Psoas muscle (tissue), 8 donors: ENCODE measurements around the gene NAT14. TPM values are rescaled to one million over a fixed set of nuclear protein-coding genes. Genes with fewer than 3 reads are reported as not detected.

Source experiments
- ATAC-seq, 4 donors: fragments of 200-7000 bp; cut with Tn5 transposase; one replicate each; pipeline ENCODE4 v1.9.1; 2020; ENCODE audit warnings: moderate library complexity in 3 of 4, mild to moderate bottlenecking in 2 of 4
- DNase-seq, 2 donors: peaks; one replicate each; pipeline ENCODE4 v3.0.0-alpha.2; 2020
- H3K27ac ChIP-seq: fragments of 200-600 bp; one replicate; pipeline ENCODE4 v1.8.0; 2022
- H3K27me3 ChIP-seq, 3 donors: fragments of 200-600 bp in 1 of 3; one replicate each; pipeline versions ENCODE4 v1.6.1 to v1.8.0; 2013 to 2022; ENCODE audit warnings: low read length in 2 of 3, mild to moderate bottlenecking in 2 of 3, moderate library complexity in 1 of 3; ENCODE audit not compliant: insufficient read depth in 3 of 3
- H3K36me3 ChIP-seq, 2 donors: fragments of 200-600 bp in 1 of 2; one replicate each; pipeline versions ENCODE4 v1.6.1 to v1.8.0; 2013 to 2022; ENCODE audit warnings: low read depth in 1 of 2, mild to moderate bottlenecking in 1 of 2, moderate library complexity in 1 of 2; ENCODE audit not compliant: insufficient read depth in 1 of 2
- H3K4me1 ChIP-seq: fragments of 200-600 bp; one replicate; pipeline ENCODE4 v1.8.0; 2022
- H3K4me3 ChIP-seq: fragments of 200-600 bp; one replicate; pipeline ENCODE4 v1.8.0; 2022; ENCODE audit warnings: mild to moderate bottlenecking
- H3K9me3 ChIP-seq: fragments of 200-600 bp; one replicate; pipeline ENCODE4 v1.8.0; 2022
- WGBS, 3 donors: extraction: QIAGEN DNeasy Blood & Tissue Kit; methylation state at CpG; one replicate each; pipeline versions ENCODE4 v1.1.6 to v1.1.7; 2013; 5-methylcytosine and 5-hydroxymethylcytosine counted together
- intact Hi-C, 2 donors: fragments of 100-400 bp; cut with DNase I; formaldehyde crosslinking; loops; one replicate each; pipeline versions ENCODE4 v1.11.0 to v1.14.2; 2022
- polyA plus RNA-seq, 3 donors: library from polyadenylated mRNA; stranded (reverse); fragments of 200-250 nt; gene quantifications; one replicate each; pipeline ENCODE4 v1.2.3, GENCODE V29; 2013
- total RNA-seq, 4 donors: library from RNA; stranded (reverse); fragmentation: NEBNext Ultra II Directional in 2 of 4; extraction: Animal tissue kit (Norgen Biotek cat#: 25700) in 2 of 4; gene quantifications; one replicate each; pipeline versions ENCODE4 v1.2.1 to v1.2.4, GENCODE V29; 2021 to 2023
- TF ChIP-seq, protein P1 (sequence below): fragments of 200-600 bp; IDR thresholded peaks from one replicate; pipeline ENCODE4 v1.8.0; 2022; ENCODE audit warnings: antibody characterized with exemption
- donor health status: healthy with polysubstance abuse.
- donor health status: DM: no; HTN: no; CAD: no; lungs with moderate emphysema.
- donor health status: Bipolar disorder and iron deficiency.
- donor health status: healthy.
- donor health status: DM: yes; HTN: yes; CAD: no.
- donor health status: DM: no; HTN: no; CAD: no.
- donor health status: DM: no; HTN: no; CAD: no.
- donor health status: DM: yes; HTN: yes; CAD: no.

NAT14 gene
- total and polyA plus RNA-seq, 7 donors: 2.0 to 6.3 (median 3.6) TPM

- DNase-seq: no peak
- H3K27me3 ChIP-seq: peaks cover 0 to 16% (median 7%) of the 10 kb centered on the region in 3 donors
- no peak for ATAC-seq
- no peaks in the 10 kb centered on the region for H3K9me3 ChIP-seq
- no peak overlapping the region for H3K27ac ChIP-seq
- H3K4me1 ChIP-seq: peaks cover 6% of the 10 kb centered on the region
- TF ChIP-seq, protein P1, sequence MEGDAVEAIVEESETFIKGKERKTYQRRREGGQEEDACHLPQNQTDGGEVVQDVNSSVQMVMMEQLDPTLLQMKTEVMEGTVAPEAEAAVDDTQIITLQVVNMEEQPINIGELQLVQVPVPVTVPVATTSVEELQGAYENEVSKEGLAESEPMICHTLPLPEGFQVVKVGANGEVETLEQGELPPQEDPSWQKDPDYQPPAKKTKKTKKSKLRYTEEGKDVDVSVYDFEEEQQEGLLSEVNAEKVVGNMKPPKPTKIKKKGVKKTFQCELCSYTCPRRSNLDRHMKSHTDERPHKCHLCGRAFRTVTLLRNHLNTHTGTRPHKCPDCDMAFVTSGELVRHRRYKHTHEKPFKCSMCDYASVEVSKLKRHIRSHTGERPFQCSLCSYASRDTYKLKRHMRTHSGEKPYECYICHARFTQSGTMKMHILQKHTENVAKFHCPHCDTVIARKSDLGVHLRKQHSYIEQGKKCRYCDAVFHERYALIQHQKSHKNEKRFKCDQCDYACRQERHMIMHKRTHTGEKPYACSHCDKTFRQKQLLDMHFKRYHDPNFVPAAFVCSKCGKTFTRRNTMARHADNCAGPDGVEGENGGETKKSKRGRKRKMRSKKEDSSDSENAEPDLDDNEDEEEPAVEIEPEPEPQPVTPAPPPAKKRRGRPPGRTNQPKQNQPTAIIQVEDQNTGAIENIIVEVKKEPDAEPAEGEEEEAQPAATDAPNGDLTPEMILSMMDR: no peak
- intact Hi-C loops: loop anchor here in 1 of 2 donors (5.0 kb wide), 1 partner anchor 153 kb away; no protein-coding TSS in a partner anchor
- no peaks in the 10 kb centered on the region for H3K36me3 ChIP-seq
- no peak overlapping the region for H3K4me3 ChIP-seq
- whole genome bisulfite sequencing, 3 donors: 79 to 91% (median 81%) methylated on average over 8 to 11 of the region's 11 CpGs
Measured at GRCh38 chr19:55455576-55456235, 29.3 kb upstream of the NAT14 start.

GRCh38 chr19:55456347-55456746 is 28.6 kb upstream of the NAT14 start:
- Histone ChIP-seq H3K27ac (no peak overlapping the region), H3K27me3 (peaks cover 0 to 13% (median 5%) of the 10 kb centered on the region in 3 donors), H3K4me3 (no peak overlapping the region), H3K36me3 (no peaks in the 10 kb centered on the region), H3K4me1 (peaks cover 6% of the 10 kb centered on the region), H3K9me3 (no peaks in the 10 kb centered on the region)
- no peak for ATAC-seq
- intact Hi-C loops: loop anchor here in 1 of 2 donors (5.0 kb wide), 1 partner anchor 154 kb away; no protein-coding TSS in a partner anchor
- DNase-seq: no peak
- TF ChIP-seq, protein P1: no peak
- WGBS, 3 donors: 77 to 88% (median 82%) methylated on average over 14 of the region's 14 CpGs

- Histone ChIP-seq H3K9me3 (no peaks in the 10 kb centered on the region), H3K4me3 (no peak overlapping the region), H3K36me3 (no peaks in the 10 kb centered on the region), H3K27me3 (no peaks in the 10 kb centered on the region), H3K4me1 (peaks cover 2% of the 10 kb centered on the region), H3K27ac (no peak overlapping the region)
- DNase-seq: no peak
- intact Hi-C loops: loop anchor here in 1 of 2 donors (5.0 kb wide), 1 partner anchor 156 kb away; no protein-coding TSS in a partner anchor
- WGBS, 3 donors: 74 to 80% (median 75%) methylated on average over 16 of the region's 16 CpGs
- TF ChIP-seq, protein P1: no peak
- no peak for ATAC-seq
Measured at GRCh38 chr19:55457683-55458457, 27.1 kb upstream of the NAT14 start.

GRCh38 chr19:55459551-55459949 is 25.4 kb upstream of the NAT14 start:
- 54 to 60% (median 57%) methylated on average over 8 of the region's 8 CpGs for WGBS, 3 donors
- no peaks in the 10 kb centered on the region for H3K36me3 ChIP-seq
- H3K4me3 ChIP-seq: no peak overlapping the region
- TF ChIP-seq, protein P1: no peak
- H3K9me3 ChIP-seq: no peaks in the 10 kb centered on the region
- intact Hi-C loops: loop anchor here in 1 of 2 donors (5.0 kb wide), 1 partner anchor 157 kb away; no protein-coding TSS in a partner anchor
- ATAC-seq (no peak), DNase-seq (no peak)
- no peaks in the 10 kb centered on the region for H3K27me3 ChIP-seq
- H3K27ac ChIP-seq: no peak overlapping the region
- peaks cover 2% of the 10 kb centered on the region for H3K4me1 ChIP-seq
